PC-3 (cell line): ENCODE data around the gene CNST. TPM values are rescaled to one million over a fixed set of nuclear protein-coding genes. Genes with fewer than 3 reads are reported as not detected.
"Not testable (repeated sequence)": the region's sequence is repeated elsewhere in the genome, so short reads cannot be mapped to it uniquely, and the experiment has no call there.

ENCODE experiments used
- ATAC-seq: fragments of 200-7000 bp; cut with Tn5 transposase; 2 replicates; pipeline ENCODE4 v1.9.1; 2020; ENCODE audit warnings: mild to moderate bottlenecking, moderate library complexity
- BruUV-seq: library from RNA; stranded (reverse); fragments of 400-500 nt; replicated peaks from 2 replicates; lab custom pipeline; 2021; lab: Mats Ljungman, UMichigan
- CTCF ChIA-PET: fragments of 300-600 bp; sonication (Branson Sonifier 250); formaldehyde crosslinking; loops from one replicate; lab custom pipeline; 2022; ENCODE audit warnings: antibody characterized with exemption; lab: Charles Lee
- POLR2A ChIA-PET: fragments of 300-600 bp; sonication (Branson Sonifier 250); formaldehyde crosslinking; loops from one replicate; lab custom pipeline; 2022; ENCODE audit warnings: antibody characterized with exemption; ENCODE audit not compliant: unreplicated experiment; lab: Charles Lee
- DNase-seq: peaks from one replicate; pipeline ENCODE4 v3.0.0-alpha.2; 2015
- H2AFZ ChIP-seq: fragments of 300-600 bp; sonication (generic); 2 replicates; pipeline ENCODE4 v1.6.0; 2016; ENCODE audit warnings: antibody characterized with exemption, low read length
- H3F3A ChIP-seq: fragments of 300-600 bp; sonication (generic); one replicate; pipeline ENCODE4 v1.6.0; 2017; ENCODE audit warnings: antibody characterized with exemption, low read length, control low read depth, mild to moderate bottlenecking; ENCODE audit not compliant: unreplicated experiment
- H3K27ac ChIP-seq: fragments of 300-600 bp; sonication (generic); 2 replicates; pipeline ENCODE4 v1.5.1; 2016; ENCODE audit warnings: mild to moderate bottlenecking, low read length
- H3K27me3 ChIP-seq: fragments of 300-600 bp; sonication (generic); 2 replicates; pipeline ENCODE4 v1.6.1; 2016; ENCODE audit warnings: low read length, mixed read lengths
- H3K36me3 ChIP-seq: fragments of 300-600 bp; sonication (generic); 2 replicates; pipeline ENCODE4 v1.6.1; 2016; ENCODE audit warnings: low read depth, mixed run types, low read length, mixed read lengths
- H3K4me1 ChIP-seq: fragments of 300-600 bp; sonication (generic); 2 replicates; pipeline ENCODE4 v1.5.1; 2016; ENCODE audit warnings: low read length; ENCODE audit not compliant: insufficient read depth
- H3K4me2 ChIP-seq: fragments of 300-600 bp; sonication (generic); 2 replicates; pipeline ENCODE4 v1.6.0; 2016; ENCODE audit warnings: low read length
- H3K4me3 ChIP-seq: fragments of 300-600 bp; sonication (generic); 2 replicates; pipeline ENCODE4 v1.5.1; 2016; ENCODE audit warnings: mild to moderate bottlenecking, low read length, mixed read lengths
- H3K79me2 ChIP-seq: fragments of 300-600 bp; sonication (generic); 2 replicates; pipeline ENCODE4 v1.6.1; 2017; ENCODE audit warnings: low read length, mixed read lengths
- H3K9ac ChIP-seq: fragments of 300-600 bp; sonication (generic); 2 replicates; pipeline ENCODE4 v1.6.0; 2016; ENCODE audit warnings: mild to moderate bottlenecking, low read length
- H3K9me2 ChIP-seq: fragments of 300-600 bp; sonication (generic); replicated peaks from 2 replicates; pipeline ENCODE4 v1.6.1; 2016; ENCODE audit warnings: mixed run types, low read length, mixed read lengths
- H3K9me3 ChIP-seq: fragments of 300-600 bp; sonication (generic); 2 replicates; pipeline ENCODE4 v1.6.1; 2016; ENCODE audit warnings: low read length, mixed read lengths
- H4K20me1 ChIP-seq: fragments of 300-600 bp; sonication (generic); 2 replicates; pipeline ENCODE4 v1.6.1; 2016; ENCODE audit warnings: low read length, mixed read lengths
- EZH2 ChIP-seq: fragments of 300-600 bp; sonication (generic); IDR thresholded peaks from one replicate; pipeline ENCODE4 v1.6.1; 2017; ENCODE audit warnings: antibody characterized with exemption, mild to moderate bottlenecking, low read length; ENCODE audit not compliant: unreplicated experiment
- EZH2phosphoT487 ChIP-seq: fragments of 300-600 bp; sonication (generic); IDR thresholded peaks from 2 replicates; pipeline ENCODE4 v1.6.1; 2018; ENCODE audit warnings: mild to moderate bottlenecking, antibody characterized with exemption, low read length, borderline replicate concordance
- intact Hi-C: fragments of 100-400 bp; cut with micrococcal nuclease; formaldehyde crosslinking; loops from 2 replicates; pipeline ENCODE4 v1.9.0; 2023
- total RNA-seq: library from RNA; depleted of rRNA; stranded (reverse); fragments of >200 nt; gene quantifications from 2 replicates; pipeline ENCODE4 v1.2.3, GENCODE V29; 2014
- TF ChIP-seq, protein P1 (sequence below): fragments of 300-600 bp; sonication (generic); conservative IDR thresholded peaks from 2 replicates; pipeline ENCODE4 v1.5.1; 2017; ENCODE audit warnings: antibody characterized with exemption, low read depth, mild to moderate bottlenecking, low read length

The CNST gene
- total RNA-seq, 1 experiment from 2014 or later, result 13.5 TPM

DNA sequence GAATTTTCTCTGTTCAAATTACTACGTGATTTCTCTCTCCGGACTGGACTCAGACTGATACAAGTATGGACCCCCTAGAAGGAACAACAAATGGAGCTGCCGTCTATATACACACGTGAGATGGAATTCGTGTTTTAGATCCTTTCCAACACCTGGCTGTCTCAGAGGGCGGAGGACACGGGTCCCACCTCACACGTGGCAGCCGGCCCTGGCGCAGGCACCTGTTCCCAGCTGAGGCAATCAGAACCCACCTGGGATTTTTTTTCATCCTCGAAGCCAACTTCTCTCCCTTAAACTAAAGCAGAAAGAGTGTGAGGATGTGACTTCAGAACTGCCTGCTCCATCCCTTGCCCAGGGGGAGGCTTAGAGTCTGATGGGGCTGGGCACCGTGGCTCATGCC lies 123.8 kb downstream of the CNST start:
- no peak for ATAC-seq
- CTCF ChIA-PET, result interaction anchor here (0.7 kb wide), 1 partner anchor 184 kb away, joined by 5 read pairs; no protein-coding TSS in a partner anchor

DNA sequence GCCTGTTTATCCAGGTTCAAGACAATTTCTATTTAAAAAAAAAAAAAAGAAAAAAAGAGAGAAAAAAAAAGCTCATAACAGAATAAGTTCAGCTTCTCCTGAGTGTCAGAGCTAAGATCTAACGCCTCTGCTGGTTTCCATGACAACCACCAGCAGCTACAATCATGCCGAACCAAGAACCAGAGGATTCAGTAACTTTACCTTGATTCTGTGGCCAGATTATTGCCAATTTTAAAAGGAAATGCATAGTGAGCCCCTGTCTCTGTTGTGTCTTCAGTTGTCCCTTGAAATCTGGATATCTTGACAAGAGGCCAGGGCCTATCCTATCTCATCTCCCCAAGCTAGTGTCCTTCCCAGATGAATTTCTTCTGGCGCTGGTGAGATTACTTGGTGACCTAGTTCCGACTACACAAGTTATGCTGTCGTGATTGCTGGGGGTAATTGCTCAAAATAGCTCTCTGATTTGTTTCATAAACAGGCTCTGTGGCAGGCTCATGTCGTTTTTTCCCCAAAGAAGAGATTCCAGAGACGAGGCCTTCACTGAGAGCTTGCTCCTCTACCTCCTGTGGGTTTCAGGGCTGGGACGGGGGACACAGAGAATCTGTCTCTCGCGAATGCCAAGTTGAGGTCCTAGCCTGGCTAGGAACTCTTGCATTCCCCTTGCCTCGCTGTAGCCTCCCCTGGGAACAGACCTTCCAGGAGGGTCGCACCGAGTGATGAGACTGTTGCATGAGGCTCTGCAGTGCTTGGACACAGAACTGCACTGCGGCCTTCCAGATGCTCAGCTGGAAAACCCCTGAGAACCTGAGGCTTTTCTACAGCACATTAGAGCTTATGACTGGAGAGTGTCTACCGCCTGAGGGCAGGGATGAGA lies 125.6 kb downstream of the CNST start:
- Histone ChIP-seq H3F3A (no peaks in the 10 kb centered on the region), H2AFZ (no peak overlapping the region), H4K20me1 (no peaks in the 10 kb centered on the region), H3K4me3 (no peak overlapping the region), H3K79me2 (no peaks in the 10 kb centered on the region), H3K4me2 (no peak overlapping the region), H3K9me3 (0 out of 2 replicates have a peak, but pooled peaks cover 7% of the 10 kb centered on the region), H3K9me2 (no peaks in the 10 kb centered on the region), H3K4me1 (0 out of 2 replicates have a peak, but pooled peaks cover 5% of the 10 kb centered on the region), H3K27ac (no peak overlapping the region), H3K36me3 (no peaks in the 10 kb centered on the region), H3K9ac (no peak overlapping the region), H3K27me3 (no peaks in the 10 kb centered on the region)
- BruUV-seq, result no TSS peak
- DNase-seq (no peak), ATAC-seq (no peak)
- TF ChIP-seq EZH2 (no peak), EZH2phosphoT487 (no peak)
- TF ChIP-seq, protein P1, sequence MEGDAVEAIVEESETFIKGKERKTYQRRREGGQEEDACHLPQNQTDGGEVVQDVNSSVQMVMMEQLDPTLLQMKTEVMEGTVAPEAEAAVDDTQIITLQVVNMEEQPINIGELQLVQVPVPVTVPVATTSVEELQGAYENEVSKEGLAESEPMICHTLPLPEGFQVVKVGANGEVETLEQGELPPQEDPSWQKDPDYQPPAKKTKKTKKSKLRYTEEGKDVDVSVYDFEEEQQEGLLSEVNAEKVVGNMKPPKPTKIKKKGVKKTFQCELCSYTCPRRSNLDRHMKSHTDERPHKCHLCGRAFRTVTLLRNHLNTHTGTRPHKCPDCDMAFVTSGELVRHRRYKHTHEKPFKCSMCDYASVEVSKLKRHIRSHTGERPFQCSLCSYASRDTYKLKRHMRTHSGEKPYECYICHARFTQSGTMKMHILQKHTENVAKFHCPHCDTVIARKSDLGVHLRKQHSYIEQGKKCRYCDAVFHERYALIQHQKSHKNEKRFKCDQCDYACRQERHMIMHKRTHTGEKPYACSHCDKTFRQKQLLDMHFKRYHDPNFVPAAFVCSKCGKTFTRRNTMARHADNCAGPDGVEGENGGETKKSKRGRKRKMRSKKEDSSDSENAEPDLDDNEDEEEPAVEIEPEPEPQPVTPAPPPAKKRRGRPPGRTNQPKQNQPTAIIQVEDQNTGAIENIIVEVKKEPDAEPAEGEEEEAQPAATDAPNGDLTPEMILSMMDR, result no peak
- CTCF ChIA-PET, result interaction anchor here (0.6 kb wide), 2 partner anchors 173 to 681 kb away, joined by 3 read pairs; no protein-coding TSS in a partner anchor
- intact Hi-C loops, result no loop called here
- POLR2A ChIA-PET, result interaction anchor here (0.6 kb wide), 1 partner anchor 133 kb away, joined by 6 read pairs; no protein-coding TSS in a partner anchor

More for the DNA sequence above, 123.8 kb downstream of the CNST start:
- 0 out of 2 replicates have a peak, but pooled peaks cover 7% of the 10 kb centered on the region for H3K9me3 ChIP-seq
- H4K20me1 ChIP-seq, result no peaks in the 10 kb centered on the region
- POLR2A ChIA-PET, result no interaction called here
- no peaks in the 10 kb centered on the region for H3K36me3 ChIP-seq
- no peak overlapping the region for H3K9ac ChIP-seq
- H3K27ac ChIP-seq, result no peak overlapping the region
- no peaks in the 10 kb centered on the region for H3F3A ChIP-seq
- H3K9me2 ChIP-seq, result no peaks in the 10 kb centered on the region
- intact Hi-C loops, result no loop called here
- peak overlapping the region; percentile 63; the same call in 1 of the 2 replicates for H3K4me3 ChIP-seq
- H2AFZ ChIP-seq, result peak overlapping the region; percentile 86
- no peaks in the 10 kb centered on the region for H3K27me3 ChIP-seq
- TF ChIP-seq, protein P1, result no peak
- TF ChIP-seq EZH2 (no peak), EZH2phosphoT487 (no peak)
- DNase-seq, result no peak
- BruUV-seq, result no TSS peak
- H3K4me2 ChIP-seq, result peak overlapping the region; percentile 84
- H3K79me2 ChIP-seq, result no peaks in the 10 kb centered on the region
- 0 out of 2 replicates have a peak, but pooled peaks cover 5% of the 10 kb centered on the region for H3K4me1 ChIP-seq

DNA sequence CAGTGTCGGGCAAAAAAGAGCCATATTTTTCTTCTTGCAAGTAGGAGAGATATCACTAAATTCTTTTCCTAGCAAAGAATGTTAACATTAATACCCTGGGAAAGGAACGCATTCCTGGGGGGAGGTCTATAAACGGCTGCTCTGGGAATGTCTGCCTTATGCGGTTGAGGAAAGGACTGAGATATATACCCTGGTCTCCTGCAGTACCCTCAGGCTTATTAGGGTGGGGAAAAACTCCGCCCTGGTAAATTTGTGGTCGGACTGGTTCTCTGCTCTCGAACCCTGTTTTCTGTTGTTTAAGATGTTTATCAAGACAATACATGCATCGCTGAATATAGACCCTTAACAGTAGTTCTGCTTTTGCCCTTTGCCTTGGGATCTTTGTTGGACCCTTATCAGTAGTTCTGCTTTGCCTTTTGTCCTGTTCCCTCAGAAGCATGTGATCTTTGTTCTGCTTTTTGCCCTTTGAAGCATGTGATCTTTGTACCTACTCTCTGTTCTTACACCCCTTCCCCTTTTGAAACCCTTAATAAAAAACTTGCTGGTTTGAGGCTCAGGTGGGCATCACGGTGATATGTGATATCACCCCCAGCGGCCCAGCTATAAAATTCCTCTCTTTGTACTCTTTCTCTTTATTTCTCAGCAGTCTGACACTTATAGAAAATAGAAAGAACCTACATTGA lies 128.1 kb downstream of the CNST start:
- H3K4me1 ChIP-seq, H3K36me3 ChIP-seq, H3F3A ChIP-seq, H3K4me2 ChIP-seq, intact Hi-C loops, ATAC-seq, H3K9me2 ChIP-seq, DNase-seq, H2AFZ ChIP-seq, BruUV-seq, H3K4me3 ChIP-seq, H4K20me1 ChIP-seq, H3K9me3 ChIP-seq, H3K27me3 ChIP-seq, H3K79me2 ChIP-seq, CTCF ChIA-PET, H3K27ac ChIP-seq, H3K9ac ChIP-seq: not testable (repeated sequence)
- POLR2A ChIA-PET, result interaction anchor here (0.6 kb wide), 1 partner anchor 61 kb away, joined by 4 read pairs; no protein-coding TSS in a partner anchor
